HG03045 (cell line): Measurements from ENCODE around the gene DNAI1.
A peak's percentile ranks its signal among the peaks of the same experiment; 100 is the strongest.

Experiments
- ATAC-seq: cut with Tn5 transposase; IDR thresholded peaks from one replicate; pipeline ENCODE4 v1.9.1; 2021; ENCODE audit warnings: mild to moderate bottlenecking, moderate library complexity; ENCODE audit not compliant: unreplicated experiment

The DNAI1 gene

GRCh38 chr9:34486572-34486971 is 28.0 kb downstream of the DNAI1 start:
- ATAC-seq: no peak

GRCh38 chr9:34490360-34490759 is 31.8 kb downstream of the DNAI1 start:
- ATAC-seq: no peak

DNA sequence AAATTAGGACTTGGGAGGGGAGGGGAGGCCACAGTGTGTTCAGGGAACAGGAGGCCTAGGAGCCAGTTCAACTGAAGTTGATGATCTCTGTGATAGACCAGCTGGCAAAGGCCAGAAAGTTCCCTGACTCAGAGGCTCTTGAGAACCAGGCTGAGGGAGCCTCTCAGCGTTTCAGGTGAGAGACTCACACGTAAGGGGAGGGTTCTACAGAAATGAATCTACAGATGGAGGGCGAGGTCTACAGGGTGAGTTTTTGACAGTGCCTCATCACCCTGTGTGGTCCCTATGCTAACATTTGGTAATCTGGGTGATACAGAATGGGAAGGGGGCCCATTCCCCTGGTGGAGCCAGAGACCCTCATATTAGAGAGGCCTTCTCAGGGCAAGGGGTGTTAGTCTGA is 32.2 kb downstream of the DNAI1 start:
- no peak for ATAC-seq

- no peak for ATAC-seq
Measured at GRCh38 chr9:34491596-34491995, 33.0 kb downstream of the DNAI1 start.

GRCh38 chr9:34492051-34492450 is 33.4 kb downstream of the DNAI1 start:
- ATAC-seq: no peak

- ATAC-seq: no peak
Measured at GRCh38 chr9:34493972-34494535, 35.4 kb downstream of the DNAI1 start.

- no peak for ATAC-seq
Measured at GRCh38 chr9:34496149-34496712, 37.6 kb downstream of the DNAI1 start.

GRCh38 chr9:34498553-34498952 is 39.9 kb downstream of the DNAI1 start:
- no peak for ATAC-seq

DNA sequence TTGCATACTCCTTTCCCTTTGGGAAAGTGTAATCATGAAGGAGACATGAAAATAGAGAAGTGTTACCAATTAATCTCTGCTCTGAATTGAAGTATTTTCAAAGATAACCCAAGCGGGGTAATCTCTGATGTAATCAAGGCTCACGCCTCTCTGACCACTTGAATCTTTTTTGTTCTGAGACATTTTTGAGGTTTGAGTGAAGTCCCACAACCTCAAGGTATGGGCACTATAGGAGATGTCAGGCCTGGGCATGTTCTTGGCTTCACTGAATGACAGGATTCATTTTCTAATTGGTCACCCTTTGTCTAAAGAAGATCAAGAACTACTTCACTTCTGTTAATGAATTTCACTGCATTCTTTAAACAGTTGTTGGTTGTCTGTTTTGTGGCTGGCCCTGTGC is 40.5 kb downstream of the DNAI1 start:
- ATAC-seq: no peak

DNA sequence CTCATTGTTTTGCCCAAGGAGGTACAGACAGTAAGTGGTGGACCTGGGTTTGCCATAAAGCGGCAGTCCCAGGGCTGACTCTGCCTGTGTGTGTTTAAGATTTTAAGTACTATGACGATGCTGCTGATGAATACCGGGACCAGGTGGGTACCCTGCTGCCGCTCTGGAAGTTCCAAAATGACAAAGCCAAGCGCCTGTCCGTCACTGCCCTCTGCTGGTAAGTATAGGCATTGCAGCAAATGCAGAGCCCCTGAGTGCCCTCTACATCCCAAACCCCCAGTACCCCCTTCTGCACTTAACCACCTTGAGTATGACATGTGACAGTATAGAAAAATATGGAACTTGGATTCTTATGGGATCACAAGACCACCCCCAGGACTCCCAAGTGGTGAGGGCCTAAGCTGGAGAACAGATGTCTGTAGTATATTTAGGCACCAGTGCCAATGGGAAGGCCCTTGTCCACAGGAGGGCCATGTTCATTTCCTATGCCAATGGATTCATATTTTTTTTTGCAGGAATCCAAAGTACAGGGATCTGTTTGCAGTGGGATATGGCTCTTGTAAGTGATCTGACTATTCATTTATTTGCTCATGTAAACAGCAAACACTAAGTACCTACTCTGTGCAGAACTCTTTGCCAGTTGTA is 42.1 kb downstream of the DNAI1 start:
- ATAC-seq: peak; percentile 52

DNA sequence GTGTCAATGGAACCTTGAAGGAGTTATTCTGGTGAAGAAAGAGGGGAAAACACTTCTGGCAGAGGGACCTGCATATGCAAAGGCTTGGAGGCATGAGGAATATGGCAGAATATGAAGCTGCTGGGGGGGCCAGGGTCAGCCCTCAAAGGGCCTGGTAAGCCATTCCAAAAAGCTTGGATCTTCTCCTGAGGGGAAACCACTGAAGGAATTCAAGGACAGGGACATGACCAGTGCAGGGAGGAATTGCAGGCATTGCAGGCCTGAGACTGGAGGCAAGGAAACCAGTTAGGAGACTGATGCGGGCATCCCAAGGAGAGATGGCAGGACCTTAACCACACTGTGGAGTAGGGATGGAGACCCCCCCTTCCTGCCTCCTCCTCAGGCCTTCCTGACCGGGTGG is 42.8 kb downstream of the DNAI1 start:
- no peak for ATAC-seq

DNA sequence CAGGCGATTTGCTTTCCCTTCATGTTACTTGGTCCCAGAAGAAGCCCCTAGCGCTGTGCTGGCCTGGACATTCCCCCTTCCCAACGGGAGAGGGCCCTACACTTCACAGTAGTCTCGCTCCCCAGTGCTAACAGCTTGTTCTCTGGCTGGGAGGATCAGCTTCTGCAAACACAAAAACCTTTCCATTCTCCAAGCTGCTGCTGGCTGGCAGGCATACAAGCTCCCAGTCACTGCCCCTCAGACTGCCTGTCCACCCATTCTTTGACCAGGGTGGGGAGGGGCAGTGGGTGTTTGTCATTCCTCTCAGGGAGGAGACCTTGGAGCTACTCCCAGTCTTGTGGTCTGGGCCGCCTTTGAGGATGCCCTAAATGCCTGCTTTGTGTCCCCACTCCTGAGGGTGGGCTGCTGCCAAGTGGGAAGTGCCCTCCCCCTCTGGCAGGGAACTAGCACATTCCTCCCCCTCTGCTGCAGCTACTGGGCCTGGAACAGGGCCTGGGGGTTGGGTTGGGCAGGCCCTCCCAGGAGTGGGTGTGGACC is 43.4 kb downstream of the DNAI1 start:
- ATAC-seq: no peak

GRCh38 chr9:34502471-34502870 is 43.9 kb downstream of the DNAI1 start:
- no peak for ATAC-seq

- no peak for ATAC-seq
Measured at GRCh38 chr9:34502891-34503290, 44.3 kb downstream of the DNAI1 start.

- no peak for ATAC-seq
Measured at GRCh38 chr9:34503406-34503805, 44.8 kb downstream of the DNAI1 start.

GRCh38 chr9:34505370-34506120 is 46.9 kb downstream of the DNAI1 start:
- ATAC-seq: no peak

GRCh38 chr9:34506623-34507022 is 48.0 kb downstream of the DNAI1 start:
- no peak for ATAC-seq

DNA sequence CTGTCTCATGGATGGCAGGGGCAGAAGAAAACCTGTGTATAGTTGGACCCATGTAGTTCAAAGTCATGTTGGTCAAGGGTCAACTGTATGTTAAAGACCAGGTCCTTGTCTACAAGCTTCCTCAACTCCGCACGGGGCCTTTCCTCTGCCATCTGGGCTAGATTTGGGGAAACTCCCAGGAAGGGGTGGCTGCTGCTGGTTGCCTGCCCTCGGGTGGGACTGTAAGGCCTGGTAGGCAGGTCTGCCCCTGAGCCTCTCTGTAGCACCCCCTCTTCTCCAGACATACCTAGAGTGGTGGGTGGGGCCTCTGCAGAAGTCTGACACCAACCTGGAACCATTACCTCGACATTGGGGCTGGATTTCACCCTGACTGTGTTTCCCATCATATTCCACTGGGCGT is 49.0 kb downstream of the DNAI1 start:
- ATAC-seq: no peak

DNA sequence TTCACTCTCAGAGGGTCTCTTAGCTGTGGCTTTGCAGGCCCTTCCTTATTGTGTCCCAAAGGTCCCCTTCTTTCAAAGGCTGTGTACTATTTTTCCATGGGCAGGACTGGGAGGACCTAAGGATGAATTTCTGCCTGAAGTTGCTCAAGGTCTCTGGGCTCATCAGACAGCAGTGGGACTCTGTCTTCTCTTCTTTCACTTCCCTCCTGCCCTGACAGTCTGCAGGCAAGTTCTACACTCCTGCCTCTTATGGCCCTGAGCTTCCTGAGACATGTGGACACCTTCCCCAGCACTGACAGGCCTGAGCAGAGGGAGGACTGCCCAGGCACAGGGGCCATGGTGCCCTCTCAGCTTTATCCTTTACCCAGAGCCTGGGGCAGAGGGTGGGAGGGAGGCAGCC is 49.4 kb downstream of the DNAI1 start:
- no peak for ATAC-seq

GRCh38 chr9:34508463-34508862 is 49.9 kb downstream of the DNAI1 start:
- no peak for ATAC-seq

- no peak for ATAC-seq
Measured at GRCh38 chr9:34508951-34509350, 50.3 kb downstream of the DNAI1 start.
